OCI-LY1 (cell line): ENCODE results near the gene APOBEC4.

Experiments
- EZH2 ChIP-seq: fragments of 200-600 bp; sonication (generic), shearing (Covaris generic); IDR thresholded peaks from 2 replicates; pipeline ENCODE4 v1.8.0; 2017; ENCODE audit warnings: borderline replicate concordance, mixed run types, mild to moderate bottlenecking, antibody characterized with exemption, low read length, moderate library complexity, mixed read lengths
- TF ChIP-seq, protein P1 (sequence below): fragments of 200-600 bp; sonication (generic), shearing (Covaris generic); IDR thresholded peaks from 2 replicates; pipeline ENCODE4 v1.5.1; 2017; ENCODE audit warnings: mild to moderate bottlenecking, antibody characterized with exemption, low read length, moderate library complexity, mixed read lengths

DNA sequence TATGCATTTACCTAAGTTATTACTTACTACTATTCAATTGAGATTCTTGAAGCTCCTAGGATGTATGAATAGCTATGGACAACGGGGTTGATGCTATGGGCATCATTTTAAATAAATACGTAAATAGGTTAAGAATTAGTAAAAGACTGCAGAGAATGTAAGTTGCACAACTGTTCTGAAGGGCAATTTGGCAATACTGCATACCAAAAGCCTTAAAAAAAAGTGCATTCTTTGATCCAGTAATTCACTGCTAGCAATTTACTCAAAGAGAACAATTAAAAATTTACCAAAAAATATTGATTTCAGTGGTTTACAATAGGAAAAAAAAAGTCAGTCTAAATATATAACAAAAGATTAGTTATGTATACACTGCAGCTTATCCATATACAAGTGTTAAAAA is 21.0 kb downstream of the APOBEC4 start:
- no peak for TF ChIP-seq EZH2
- TF ChIP-seq, protein P1, sequence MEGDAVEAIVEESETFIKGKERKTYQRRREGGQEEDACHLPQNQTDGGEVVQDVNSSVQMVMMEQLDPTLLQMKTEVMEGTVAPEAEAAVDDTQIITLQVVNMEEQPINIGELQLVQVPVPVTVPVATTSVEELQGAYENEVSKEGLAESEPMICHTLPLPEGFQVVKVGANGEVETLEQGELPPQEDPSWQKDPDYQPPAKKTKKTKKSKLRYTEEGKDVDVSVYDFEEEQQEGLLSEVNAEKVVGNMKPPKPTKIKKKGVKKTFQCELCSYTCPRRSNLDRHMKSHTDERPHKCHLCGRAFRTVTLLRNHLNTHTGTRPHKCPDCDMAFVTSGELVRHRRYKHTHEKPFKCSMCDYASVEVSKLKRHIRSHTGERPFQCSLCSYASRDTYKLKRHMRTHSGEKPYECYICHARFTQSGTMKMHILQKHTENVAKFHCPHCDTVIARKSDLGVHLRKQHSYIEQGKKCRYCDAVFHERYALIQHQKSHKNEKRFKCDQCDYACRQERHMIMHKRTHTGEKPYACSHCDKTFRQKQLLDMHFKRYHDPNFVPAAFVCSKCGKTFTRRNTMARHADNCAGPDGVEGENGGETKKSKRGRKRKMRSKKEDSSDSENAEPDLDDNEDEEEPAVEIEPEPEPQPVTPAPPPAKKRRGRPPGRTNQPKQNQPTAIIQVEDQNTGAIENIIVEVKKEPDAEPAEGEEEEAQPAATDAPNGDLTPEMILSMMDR, result no peak
